B cell (primary cell): ENCODE results near the gene RPS8. TPM values are rescaled to one million over a fixed set of nuclear protein-coding genes. Genes with fewer than 3 reads are reported as not detected.

Experiments
- ATAC-seq: fragments of 200-7000 bp; cut with Tn5 transposase; one replicate; pipeline ENCODE4 v1.10.0; 2021; ENCODE audit warnings: low read depth, mild to moderate bottlenecking, moderate number of reproducible peaks, moderate library complexity
- CTCF ChIA-PET: fragments of 350-600 bp; sonication (Branson Sonifier 250); formaldehyde crosslinking; loops from one replicate; lab custom pipeline; 2021; ENCODE audit warnings: antibody characterized with exemption, inconsistent platforms; lab: Charles Lee
- POLR2A ChIA-PET: fragments of 350-600 bp; sonication (Branson Sonifier 250); formaldehyde crosslinking; loops from one replicate; lab custom pipeline; 2021; ENCODE audit warnings: antibody characterized with exemption; lab: Charles Lee
- DNase-seq: peaks from one replicate; pipeline ENCODE4 v3.0.0; 2013
- H2AFZ ChIP-seq: 2 replicates; pipeline ENCODE4 v1.6.1; 2012; ENCODE audit warnings: mild to moderate bottlenecking, low read depth, low read length; ENCODE audit not compliant: insufficient read depth, poor library complexity, severe bottlenecking
- H3K27ac ChIP-seq, 2 donors: 1 replicate in 1 of 2; 2 replicates in 1 of 2; pipeline ENCODE4 v1.5.1; 2012 to 2013; ENCODE audit warnings: low read length in 2 of 2, mild to moderate bottlenecking in 2 of 2, moderate library complexity in 1 of 2
- H3K27me3 ChIP-seq, 4 experiments: fragments of 200-600 bp in 1 of 4; sonication (generic) in 1 of 4; replicated peaks in 1 of 4; 1 replicate in 2 of 4; 2 replicates in 2 of 4; pipeline versions ENCODE4 v1.6.1 to v1.7.0; 2013 to 2016; ENCODE audit warnings: low read length in 3 of 4, mild to moderate bottlenecking in 2 of 4, mixed read lengths in 1 of 4, moderate library complexity in 1 of 4; ENCODE audit not compliant: insufficient read depth in 4 of 4, control insufficient read depth in 3 of 4; ENCODE audit errors: control extremely low read depth in 1 of 4
- H3K36me3 ChIP-seq, 2 experiments: replicated peaks in 1 of 2; 1 replicate in 1 of 2; 2 replicates in 1 of 2; pipeline versions ENCODE4 v1.6.1 to v1.7.1; 2013; ENCODE audit warnings: low read length in 1 of 2; ENCODE audit not compliant: insufficient read depth in 2 of 2, control insufficient read depth in 1 of 2; ENCODE audit errors: control extremely low read depth in 1 of 2, extremely low read depth in 1 of 2
- H3K4me1 ChIP-seq, 2 donors: fragments of 200-600 bp in 1 of 2; sonication (generic) in 1 of 2; 1 replicate in 1 of 2; 2 replicates in 1 of 2; pipeline versions ENCODE4 v1.5.1 to v1.6.1; 2013 to 2017; ENCODE audit warnings: low read length in 2 of 2; ENCODE audit not compliant: control insufficient read depth in 2 of 2, insufficient read depth in 2 of 2
- H3K4me2 ChIP-seq: replicated peaks from 2 replicates; pipeline ENCODE3; 2012; ENCODE audit warnings: mild to moderate bottlenecking, low read depth, low read length; ENCODE audit not compliant: poor library complexity, severe bottlenecking
- H3K4me3 ChIP-seq, 5 experiments: fragments of 200-600 bp in 1 of 5; sonication (generic) in 1 of 5; 1 replicate in 3 of 5; 2 replicates in 2 of 5; pipeline versions ENCODE4 v1.5.1 to v1.7.0; 2011 to 2016; ENCODE audit warnings: low read length in 4 of 5, mild to moderate bottlenecking in 4 of 5, low read depth in 2 of 5, control low read depth in 1 of 5, moderate library complexity in 1 of 5; ENCODE audit not compliant: insufficient read depth in 1 of 5; ENCODE audit errors: control extremely low read depth in 1 of 5, extremely low read depth in 1 of 5
- H3K79me2 ChIP-seq: fragments of 200-600 bp; sonication (generic); one replicate; pipeline ENCODE4 v1.6.0; 2016; ENCODE audit warnings: low read length; ENCODE audit not compliant: control insufficient read depth, insufficient read depth
- H3K9ac ChIP-seq: fragments of 200-600 bp; sonication (generic); 2 replicates; pipeline ENCODE4 v1.6.1; 2017; ENCODE audit warnings: mild to moderate bottlenecking, low read length, moderate library complexity
- H3K9me3 ChIP-seq, 3 donors: one replicate each; pipeline versions ENCODE4 v1.6.1 to v1.7.1; 2013; ENCODE audit warnings: low read length in 2 of 3; ENCODE audit not compliant: control insufficient read depth in 2 of 3, insufficient read depth in 1 of 3; ENCODE audit errors: control extremely low read depth in 1 of 3
- H4K20me1 ChIP-seq: 2 replicates; pipeline ENCODE4 v1.6.0; 2012; ENCODE audit warnings: mild to moderate bottlenecking, low read length; ENCODE audit not compliant: insufficient read depth, control insufficient read depth, poor library complexity, severe bottlenecking
- H3K27ac Mint-ChIP-seq: one replicate; pipeline ENCODE4 v1.8.0; 2021; ENCODE audit warnings: mixed read lengths
- H3K27me3 Mint-ChIP-seq: one replicate; pipeline ENCODE4 v1.8.0; 2021; ENCODE audit warnings: mixed read lengths
- H3K4me1 Mint-ChIP-seq: one replicate; pipeline ENCODE4 v1.8.0; 2021; ENCODE audit warnings: mixed read lengths
- H3K4me3 Mint-ChIP-seq: one replicate; pipeline ENCODE4 v1.8.0; 2021; ENCODE audit warnings: mixed read lengths
- H3K9me3 Mint-ChIP-seq: one replicate; pipeline ENCODE4 v1.8.0; 2022; ENCODE audit warnings: mixed read lengths; ENCODE audit not compliant: insufficient read depth
- EZH2 ChIP-seq: IDR thresholded peaks from 2 replicates; pipeline ENCODE4 v1.6.1; 2012; ENCODE audit warnings: borderline replicate concordance, low read depth, mild to moderate bottlenecking, moderate library complexity, low read length; ENCODE audit not compliant: insufficient read depth, poor library complexity, severe bottlenecking
- whole genome bisulfite sequencing: methylation state at CpG from one replicate; pipeline ENCODE4 v1.1.5; 2013; ENCODE audit warnings: missing lambda C conversion rate; ENCODE audit not compliant: insufficient coverage; 5-methylcytosine and 5-hydroxymethylcytosine counted together
- intact Hi-C: fragments of 100-400 bp; cut with micrococcal nuclease; formaldehyde crosslinking; loops from one replicate; pipeline ENCODE4 v1.10.0; 2022
- polyA plus RNA-seq: library from polyadenylated mRNA; depleted of rRNA; stranded (reverse); fragments of >200 nt; gene quantifications from 2 replicates; pipeline ENCODE4 v1.2.3, GENCODE V29; 2012
- total RNA-seq, 2 donors: library from RNA; stranded (reverse); fragments of 120-200 nt in 1 of 2; gene quantifications; 1 replicate in 1 of 2; 2 replicates in 1 of 2; pipeline versions ENCODE4 v1.2.3 to v1.2.4, GENCODE V29; 2013 to 2022
- TF ChIP-seq, protein P1 (sequence below): fragments of 200-600 bp; IDR thresholded peaks from one replicate; pipeline ENCODE4 v1.8.0; 2022; ENCODE audit warnings: antibody characterized with exemption, mild to moderate bottlenecking

RPS8 gene
- total and polyA plus RNA-seq, 2 donors (not counting 1 experiment from before 2014, with no cell fraction given) = 2,525 to 4,047 TPM

- Histone ChIP-seq H4K20me1 (peaks cover 3% of the 10 kb centered on the region), H3K4me3 (peak overlapping the region in 4 of 5 experiments; percentile 53 to 68 (median 60)), H3K27ac (peak overlapping the region; percentile 47 to 50), H3K9me3 (no peaks in the 10 kb centered on the region), H3K4me1 (peaks cover 25 to 34% of the 10 kb centered on the region in 2 donors), H3K4me2 (peak overlapping the region; percentile 90), H3K27me3 (no peaks in the 10 kb centered on the region), H3K36me3 (peaks cover 0 to 3% of the 10 kb centered on the region in 2 experiments), H3K9ac (peak overlapping the region; percentile 63), H3K79me2 (no peaks in the 10 kb centered on the region), H2AFZ (peak overlapping the region; percentile 82)
- Mint-ChIP-seq H3K9me3 (no peaks in the 10 kb centered on the region), H3K27me3 (no peaks in the 10 kb centered on the region), H3K27ac (peak overlapping the region; percentile 92), H3K4me1 (peaks cover 31% of the 10 kb centered on the region), H3K4me3 (peak overlapping the region; percentile 82)
- ATAC-seq (peak; percentile 72), DNase-seq (peak; percentile 88)
- intact Hi-C loops = loop anchor here (1.0 to 5.0 kb wide), 9 partner anchors 11 to 901 kb away; partner anchors contain the start of genes EIF2B3, GPBP1L1, PLK3 and RNU5D-1
- TF ChIP-seq, protein P1, sequence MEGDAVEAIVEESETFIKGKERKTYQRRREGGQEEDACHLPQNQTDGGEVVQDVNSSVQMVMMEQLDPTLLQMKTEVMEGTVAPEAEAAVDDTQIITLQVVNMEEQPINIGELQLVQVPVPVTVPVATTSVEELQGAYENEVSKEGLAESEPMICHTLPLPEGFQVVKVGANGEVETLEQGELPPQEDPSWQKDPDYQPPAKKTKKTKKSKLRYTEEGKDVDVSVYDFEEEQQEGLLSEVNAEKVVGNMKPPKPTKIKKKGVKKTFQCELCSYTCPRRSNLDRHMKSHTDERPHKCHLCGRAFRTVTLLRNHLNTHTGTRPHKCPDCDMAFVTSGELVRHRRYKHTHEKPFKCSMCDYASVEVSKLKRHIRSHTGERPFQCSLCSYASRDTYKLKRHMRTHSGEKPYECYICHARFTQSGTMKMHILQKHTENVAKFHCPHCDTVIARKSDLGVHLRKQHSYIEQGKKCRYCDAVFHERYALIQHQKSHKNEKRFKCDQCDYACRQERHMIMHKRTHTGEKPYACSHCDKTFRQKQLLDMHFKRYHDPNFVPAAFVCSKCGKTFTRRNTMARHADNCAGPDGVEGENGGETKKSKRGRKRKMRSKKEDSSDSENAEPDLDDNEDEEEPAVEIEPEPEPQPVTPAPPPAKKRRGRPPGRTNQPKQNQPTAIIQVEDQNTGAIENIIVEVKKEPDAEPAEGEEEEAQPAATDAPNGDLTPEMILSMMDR = peak; percentile 100
- TF ChIP-seq EZH2 = no peak
- CTCF ChIA-PET = interaction anchor here (0.6 to 5.5 kb wide), 15 partner anchors 10 to 553 kb away, joined by 3 to 44 read pairs (median 4); partner anchors contain the start of genes BTBD19, HECTD3, MUTYH and PLK3
- POLR2A ChIA-PET = interaction anchor here (0.6 to 2.8 kb wide), 9 partner anchors 10 to 517 kb away, joined by 3 to 12 read pairs (median 4); partner anchors contain the start of genes PLK3 and RNU5D-1
- 5% methylated on average over 49 of the region's 49 CpGs for whole genome bisulfite sequencing
Measured at GRCh38 chr1:44786138-44786840, 10.9 kb downstream of the RPS8 start.
